Measurements from ENCODE around the gene NOXO1. TPM values are rescaled to one million over a fixed set of nuclear protein-coding genes. Genes with fewer than 3 reads are reported as not detected.

Gene NOXO1
- polyA plus RNA-seq, 1 of the 3 experiments (the other 2 are of a cell fraction) = 0.21 TPM

- H3K9me2 ChIP-seq = no peaks in the 10 kb centered on the region
- ChIA-PET POLR2A (interaction anchor here (0.8 to 1.6 kb wide), 3 partner anchors 12 to 22 kb away, joined by 3 to 7 read pairs (median 4); partner anchors contain the start of genes RPL3L and RPS2), CTCF (interaction anchor here (0.7 to 2.8 kb wide), 6 partner anchors 10 to 84 kb away, joined by 3 to 18 read pairs (median 4); no protein-coding TSS in a partner anchor)
- no peak overlapping the region; a peak in 1 of 4 replicates for H3K27ac ChIP-seq (ENCODE audit: low read depth in 2 of 2, low read length in 1 of 2)
- H3K9me3 ChIP-seq = no peaks in the 10 kb centered on the region
- DNase-seq = no peak
- peaks cover 4 to 14% of the 10 kb centered on the region in 2 experiments for H3K36me3 ChIP-seq (replicated peaks in 1 of 2; ENCODE audit: control insufficient read depth in 1 of 2, insufficient read depth in 2 of 2, low read length in 1 of 2)
- H2AFZ ChIP-seq (ENCODE audit: low read depth) = peak overlapping the region; percentile 100; the same call in 1 of the 2 replicates
- no peaks in the 10 kb centered on the region for H3K79me2 ChIP-seq (ENCODE audit: insufficient read depth)
- WGBS (ENCODE audit: low lambda C conversion rate) = 12% methylated on average over 10 of the region's 17 CpGs
- no peaks in the 10 kb centered on the region for H3K27me3 ChIP-seq (ENCODE audit: insufficient read depth)
- H4K20me1 ChIP-seq (ENCODE audit: insufficient read depth) = no peaks in the 10 kb centered on the region
- H3F3A ChIP-seq (replicated peaks; ENCODE audit: insufficient read depth) = no peaks in the 10 kb centered on the region
- H3K4me3 ChIP-seq (ENCODE audit: low read depth in 2 of 2, low read length in 1 of 2) = peak overlapping the region; percentile 91 to 95
- TF ChIP-seq TCF12 (IDR thresholded peaks at IDR 0.05) (no peak), RCOR1 (IDR thresholded peaks at IDR 0.05; ENCODE audit: low read length) (no peak), TEAD4 (IDR thresholded peaks at IDR 0.05; ENCODE audit: borderline replicate concordance, insufficient read depth) (no peak), USF1 (IDR thresholded peaks at IDR 0.05; ENCODE audit: borderline replicate concordance, low read depth) (no peak), SIN3A (IDR thresholded peaks at IDR 0.05; ENCODE audit: borderline replicate concordance, low read depth, low read length) (no peak), FOXJ3 (CRISPR knock-in tag; IDR thresholded peaks at IDR 0.05) (no peak), RAD21 (IDR thresholded peaks at IDR 0.05; ENCODE audit: low read length) (no peak), SMC3 (IDR thresholded peaks at IDR 0.05; ENCODE audit: low read depth, low read length) (no peak), EZH2phosphoT487 (IDR thresholded peaks at IDR 0.05; ENCODE audit: borderline replicate concordance, low read depth) (no peak), POLR2AphosphoS5 (IDR thresholded peaks at IDR 0.05; ENCODE audit: low read depth, low read length) (no peak), USF2 (IDR thresholded peaks at IDR 0.05; ENCODE audit: borderline replicate concordance, low read depth, low read length) (no peak), GABPA (IDR thresholded peaks at IDR 0.05; ENCODE audit: low read depth) (no peak), TAF1 (IDR thresholded peaks at IDR 0.05; ENCODE audit: borderline replicate concordance, low read depth, low read length) (no peak), IRF3 (IDR thresholded peaks at IDR 0.05; ENCODE audit: low read depth, low read length) (no peak), CHD2 (IDR thresholded peaks at IDR 0.05; ENCODE audit: low read length, partially characterized antibody) (no peak)
- H3K4me1 ChIP-seq (ENCODE audit: control insufficient read depth in 1 of 2, insufficient read depth in 2 of 2, low read depth in 1 of 2, low read length in 1 of 2) = peaks cover 0 to 10% of the 10 kb centered on the region in 2 experiments; a peak in 2 of 4 replicates
- peak overlapping the region; percentile 81 for H3K9ac ChIP-seq
- peak overlapping the region; percentile 99 for H3K4me2 ChIP-seq
These were observed 39.0 kb downstream of the NOXO1 start for GRCh38 chr16:1942047-1942809.
